CD14-positive monocyte (primary cell): ENCODE data around the gene CCS. TPM values are rescaled to one million over a fixed set of nuclear protein-coding genes. Genes with fewer than 3 reads are reported as not detected.

Source experiments
- DNase-seq, 3 donors: peaks; one replicate each; pipeline ENCODE4 v3.0.0-alpha.2; 2011 to 2022
- H2AFZ ChIP-seq: 2 replicates; pipeline ENCODE4 v1.6.0; 2012; ENCODE audit warnings: mild to moderate bottlenecking, low read depth, low read length, inconsistent platforms; ENCODE audit not compliant: insufficient read depth, poor library complexity, severe bottlenecking
- H3K27ac ChIP-seq, 2 donors: 1 replicate in 1 of 2; 2 replicates in 1 of 2; pipeline ENCODE4 v1.5.1; 2012 to 2013; ENCODE audit warnings: low read length in 2 of 2, control low read depth in 1 of 2, inconsistent platforms in 1 of 2, low read depth in 1 of 2, mild to moderate bottlenecking in 1 of 2
- H3K27me3 ChIP-seq, 2 donors: one replicate each; pipeline versions ENCODE4 v1.6.0 to v1.6.1; 2011 to 2013; ENCODE audit warnings: low read length in 2 of 2; ENCODE audit not compliant: control insufficient read depth in 2 of 2, insufficient read depth in 2 of 2
- H3K36me3 ChIP-seq, 2 donors: replicated peaks in 1 of 2; 1 replicate in 1 of 2; 2 replicates in 1 of 2; pipeline versions ENCODE4 v1.5.1 to v1.6.1; 2012 to 2013; ENCODE audit warnings: low read length in 2 of 2, control low read depth in 1 of 2, inconsistent platforms in 1 of 2, mild to moderate bottlenecking in 1 of 2; ENCODE audit not compliant: insufficient read depth in 2 of 2, control insufficient read depth in 1 of 2
- H3K4me1 ChIP-seq, 2 donors: 1 replicate in 1 of 2; 2 replicates in 1 of 2; pipeline versions ENCODE4 v1.5.1 to v1.6.1; 2012 to 2013; ENCODE audit warnings: low read length in 2 of 2, control low read depth in 1 of 2, inconsistent platforms in 1 of 2, mild to moderate bottlenecking in 1 of 2, moderate library complexity in 1 of 2; ENCODE audit not compliant: insufficient read depth in 2 of 2, control insufficient read depth in 1 of 2
- H3K4me2 ChIP-seq: replicated peaks from 2 replicates; pipeline ENCODE3; 2012; ENCODE audit warnings: low read length, moderate library complexity, mild to moderate bottlenecking; ENCODE audit not compliant: poor library complexity, severe bottlenecking; ENCODE audit errors: extremely low read depth
- H3K4me3 ChIP-seq, 3 experiments: fragments of 200-600 bp in 1 of 3; sonication (generic) in 1 of 3; replicated peaks in 1 of 3; 1 replicate in 2 of 3; 2 replicates in 1 of 3; pipeline ENCODE4 v1.5.1; 2011 to 2013; ENCODE audit warnings: low read length in 3 of 3, mild to moderate bottlenecking in 3 of 3, control low read depth in 2 of 3, low read depth in 2 of 3, inconsistent platforms in 1 of 3, moderate library complexity in 1 of 3
- H3K79me2 ChIP-seq: 2 replicates; pipeline ENCODE4 v1.6.0; 2012; ENCODE audit warnings: mild to moderate bottlenecking, control low read depth, inconsistent platforms, low read length, moderate library complexity; ENCODE audit not compliant: insufficient read depth
- H3K9ac ChIP-seq: 2 replicates; pipeline ENCODE4 v1.6.0; 2017; ENCODE audit warnings: low read length, mild to moderate bottlenecking; ENCODE audit not compliant: insufficient read depth, poor library complexity, severe bottlenecking
- H3K9me3 ChIP-seq, 2 donors: replicated peaks in 1 of 2; 1 replicate in 1 of 2; 2 replicates in 1 of 2; pipeline versions ENCODE4 v1.5.1 to v1.6.1; 2012 to 2013; ENCODE audit warnings: low read length in 2 of 2, control low read depth in 1 of 2; ENCODE audit not compliant: control insufficient read depth in 1 of 2, insufficient read depth in 1 of 2
- H4K20me1 ChIP-seq: 2 replicates; pipeline ENCODE4 v1.6.0; 2012; ENCODE audit warnings: mild to moderate bottlenecking, low read length, control low read depth, moderate library complexity; ENCODE audit not compliant: insufficient read depth
- H3K27ac Mint-ChIP-seq, 7 donors: one replicate each; pipeline ENCODE4 v1.8.0; 2020; ENCODE audit warnings: mild to moderate bottlenecking in 7 of 7, mixed read lengths in 7 of 7, moderate library complexity in 6 of 7, inconsistent platforms in 2 of 7
- H3K27me3 Mint-ChIP-seq, 3 donors: one replicate each; pipeline ENCODE4 v1.8.0; 2021 to 2022; ENCODE audit warnings: low read depth in 3 of 3, mild to moderate bottlenecking in 3 of 3, mixed read lengths in 3 of 3, moderate library complexity in 3 of 3, inconsistent platforms in 1 of 3
- H3K36me3 Mint-ChIP-seq, 2 donors: one replicate each; pipeline ENCODE4 v1.8.0; 2020; ENCODE audit warnings: mixed read lengths in 2 of 2, inconsistent platforms in 1 of 2, mild to moderate bottlenecking in 1 of 2
- H3K4me1 Mint-ChIP-seq: one replicate; pipeline ENCODE4 v1.8.0; 2020; ENCODE audit warnings: mild to moderate bottlenecking, mixed read lengths
- H3K4me3 Mint-ChIP-seq, 2 donors: one replicate each; pipeline ENCODE4 v1.8.0; 2020; ENCODE audit warnings: mild to moderate bottlenecking in 2 of 2, mixed read lengths in 2 of 2, moderate library complexity in 1 of 2
- H3K9me3 Mint-ChIP-seq, 7 donors: one replicate each; pipeline ENCODE4 v1.8.0; 2020 to 2022; ENCODE audit warnings: mixed read lengths in 7 of 7, mild to moderate bottlenecking in 6 of 7, moderate library complexity in 6 of 7, inconsistent platforms in 2 of 7
- CTCF ChIP-seq: fragments of 200-600 bp; IDR thresholded peaks from one replicate; pipeline ENCODE4 v1.8.0; 2022; ENCODE audit warnings: antibody characterized with exemption, mild to moderate bottlenecking
- WGBS: methylation state at CpG from one replicate; pipeline ENCODE4 v1.1.5; 2013; ENCODE audit warnings: missing lambda C conversion rate; ENCODE audit not compliant: insufficient coverage; 5-methylcytosine and 5-hydroxymethylcytosine counted together
- intact Hi-C, 2 donors: fragments of 100-400 bp; cut with micrococcal nuclease; formaldehyde crosslinking; loops; one replicate each; pipeline versions ENCODE4 v1.15.0 to v1.15.1; 2023
- polyA plus RNA-seq, 3 donors: library from polyadenylated mRNA; depleted of rRNA in 1 of 3; unstranded in 2 of 3; stranded (reverse) in 1 of 3; fragments of 300-500 nt in 2 of 3; fragments of >200 nt in 1 of 3; fragmentation: Illumina TruSeq in 2 of 3; gene quantifications; 1 replicate in 2 of 3; 2 replicates in 1 of 3; pipeline ENCODE4 v1.2.3, GENCODE V29; 2012 to 2021
- small RNA-seq: library from RNA; depleted of rRNA; stranded (forward); fragments of <200 nt; gene quantifications from one replicate; pipeline ENCODE3, GENCODE V24; 2012; ENCODE audit warnings: low read depth; ENCODE audit not compliant: insufficient read length

CCS gene
- polyA plus RNA-seq, 3 donors, result 26.9 to 67.9 (median 37.0) TPM

GRCh38 chr11:66652651-66653050 lies 59.7 kb downstream of the CCS start:
- H3K4me1 Mint-ChIP-seq, result no peaks in the 10 kb centered on the region
- H3K36me3 ChIP-seq, result peaks cover 18 to 77% of the 10 kb centered on the region in 2 donors
- H3K27ac ChIP-seq, result peak overlapping the region in 1 of 2 donors; percentile 21

GRCh38 chr11:66653123-66653522 lies 60.1 kb downstream of the CCS start:
- Mint-ChIP-seq H3K36me3 (peaks cover 41 to 92% of the 10 kb centered on the region in 2 donors), H3K27me3 (peaks cover 0 to 2% (median 0%) of the 10 kb centered on the region in 3 donors), H3K4me1 (no peaks in the 10 kb centered on the region), H3K9me3 (no peaks in the 10 kb centered on the region), H3K27ac (peak overlapping the region in 4 of 7 donors; percentile 10 to 50 (median 24)), H3K4me3 (no peak overlapping the region)
- TF ChIP-seq CTCF, result no peak
- no peaks in the 10 kb centered on the region for H3K27me3 ChIP-seq
- no peak for DNase-seq
- H4K20me1 ChIP-seq, result peaks cover 65% of the 10 kb centered on the region
- peak overlapping the region in 1 of 2 donors; percentile 21 for H3K27ac ChIP-seq
- H3K4me2 ChIP-seq, result no peak overlapping the region
- no peak overlapping the region for H3K9ac ChIP-seq
- H3K79me2 ChIP-seq, result peaks cover 82% of the 10 kb centered on the region
- no CpG with 5 or more reads among the region's 6 CpGs for WGBS
- no peak overlapping the region for H3K4me3 ChIP-seq
- H3K4me1 ChIP-seq, result no peaks in the 10 kb centered on the region
- no peaks in the 10 kb centered on the region for H3K9me3 ChIP-seq
- peaks cover 19 to 78% of the 10 kb centered on the region in 2 donors for H3K36me3 ChIP-seq
- no peak overlapping the region for H2AFZ ChIP-seq
- intact Hi-C loops, result no loop called here

More at GRCh38 chr11:66652651-66653050, 59.7 kb downstream of the CCS start:
- Histone ChIP-seq H3K4me2 (no peak overlapping the region), H3K9ac (no peak overlapping the region), H4K20me1 (peaks cover 70% of the 10 kb centered on the region), H2AFZ (no peak overlapping the region), H3K4me3 (no peak overlapping the region), H3K79me2 (peaks cover 84% of the 10 kb centered on the region), H3K9me3 (no peaks in the 10 kb centered on the region), H3K27me3 (no peaks in the 10 kb centered on the region), H3K4me1 (no peaks in the 10 kb centered on the region)
- H3K27me3 Mint-ChIP-seq, result peaks cover 0 to 2% (median 0%) of the 10 kb centered on the region in 3 donors
- intact Hi-C loops, result no loop called here
- WGBS, result 100% methylated on average over 5 of the region's 7 CpGs
- H3K27ac Mint-ChIP-seq, result peak overlapping the region in 2 of 7 donors; percentile 7 to 10
- no peak for DNase-seq
- H3K4me3 Mint-ChIP-seq, result no peak overlapping the region
- TF ChIP-seq CTCF, result no peak
- H3K36me3 Mint-ChIP-seq, result peaks cover 42 to 91% of the 10 kb centered on the region in 2 donors
- H3K9me3 Mint-ChIP-seq, result no peaks in the 10 kb centered on the region

Small RNA genes within 50 kb of the gene (small RNA-seq; reads per million reads assigned to genes)
- gene RNU4-39P, result not detected

Other genes starting within 250 kb of the CCS start
- gene BRMS1, start 248.1 kb upstream of the CCS start, polyA plus RNA-seq, result 10 to 100 TPM; 49.0 to 65.2 (median 62.0) TPM
- gene B4GAT1, start 245.6 kb upstream of the CCS start, polyA plus RNA-seq, result 1 to 10 TPM in 2 of 3 donors, under 1 TPM in 1; 0.75 to 1.7 (median 1.7) TPM
- 1 to 10 TPM in 1 of 3 donors, under 1 TPM in 1, not detected in 1; 0.11 to 1.3 TPM for gene SLC29A2, start 221.4 kb upstream of the CCS start, polyA plus RNA-seq
- gene NPAS4, start 172.2 kb upstream of the CCS start, polyA plus RNA-seq, result not detected
- 10 to 100 TPM; 14.7 to 64.6 (median 59.6) TPM for gene MRPL11, start 154.3 kb upstream of the CCS start, polyA plus RNA-seq
- 10 to 100 TPM; 11.3 to 13.2 (median 12.6) TPM for gene PELI3, start 126.3 kb upstream of the CCS start, polyA plus RNA-seq
- 10 to 100 TPM; 22.4 to 37.0 (median 26.7) TPM for gene DPP3, start 112.8 kb upstream of the CCS start, polyA plus RNA-seq
- 1 to 10 TPM; 1.3 to 8.5 (median 3.5) TPM for gene BBS1, start 82.5 kb upstream of the CCS start, polyA plus RNA-seq
- 10 to 100 TPM; 10.9 to 14.0 (median 11.9) TPM for gene ZDHHC24, start 47.1 kb upstream of the CCS start, polyA plus RNA-seq
- not detected for gene ACTN3, start 46.3 kb upstream of the CCS start, polyA plus RNA-seq
- 1 to 10 TPM; 1.5 to 3.5 (median 2.3) TPM for gene CTSF, start 24.6 kb upstream of the CCS start, polyA plus RNA-seq
- not detected for gene CCDC87, start 122 bp upstream of the CCS start, polyA plus RNA-seq
- 10 to 100 TPM; 21.9 to 46.7 (median 42.6) TPM for gene RBM14, start 23.4 kb downstream of the CCS start, polyA plus RNA-seq
- 100 to 1,000 TPM; 112 to 153 (median 153) TPM for gene RBM4, start 45.5 kb downstream of the CCS start, polyA plus RNA-seq
- 10 to 100 TPM in 2 of 3 donors, 1 to 10 TPM in 1; 7.8 to 14.3 (median 11.2) TPM for gene RBM4B, start 84.7 kb downstream of the CCS start, polyA plus RNA-seq
- gene SPTBN2, start 136.0 kb downstream of the CCS start, polyA plus RNA-seq, result not detected